Measurements from ENCODE around the gene CENPQ.

CENPQ gene

DNA sequence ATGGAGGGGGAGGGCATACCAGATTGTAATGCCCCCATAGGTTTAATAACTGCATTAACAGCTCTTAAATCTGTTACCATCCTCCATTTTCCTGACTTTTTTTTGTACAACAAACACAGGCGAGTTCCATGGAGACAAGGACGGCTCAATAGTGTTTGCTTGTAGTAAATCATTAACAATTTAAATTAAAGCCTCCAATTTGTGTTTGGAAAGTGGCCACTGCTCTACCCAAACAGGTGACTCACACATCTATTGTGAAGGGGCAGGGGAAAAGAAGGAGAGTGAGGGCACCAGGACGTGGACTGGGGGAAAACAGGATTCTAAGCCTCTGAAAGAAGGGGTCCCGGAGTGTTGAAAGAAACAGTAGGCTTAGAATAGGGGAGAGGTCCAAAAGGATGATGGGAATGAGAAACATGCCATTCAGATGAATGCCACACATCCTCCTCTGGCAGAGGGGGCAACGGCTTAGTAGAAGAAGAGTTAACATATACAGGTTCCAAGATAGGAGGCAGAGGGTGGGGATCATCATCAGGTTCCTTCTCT lies 43.5 kb downstream of the CENPQ start:
- DNase-seq, result no peak

DNA sequence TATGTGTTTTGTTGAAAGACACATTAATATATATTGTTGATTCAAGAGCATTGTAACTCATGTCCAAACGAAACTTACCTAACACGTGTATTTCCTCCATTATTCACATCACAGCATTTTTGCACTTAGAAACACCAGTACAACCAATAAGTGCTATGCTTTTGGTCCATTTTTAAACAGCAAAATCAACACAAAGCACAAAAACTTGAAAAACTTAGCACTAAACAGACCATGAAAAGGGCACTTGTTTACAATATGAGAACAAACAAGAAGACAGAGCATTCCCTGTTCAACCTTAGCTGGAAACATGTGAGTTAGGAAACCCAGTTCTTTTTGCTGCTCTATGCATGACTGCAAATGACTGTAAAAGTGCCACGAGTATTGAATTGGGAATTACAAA lies 46.2 kb downstream of the CENPQ start:
- no peak for DNase-seq

DNA sequence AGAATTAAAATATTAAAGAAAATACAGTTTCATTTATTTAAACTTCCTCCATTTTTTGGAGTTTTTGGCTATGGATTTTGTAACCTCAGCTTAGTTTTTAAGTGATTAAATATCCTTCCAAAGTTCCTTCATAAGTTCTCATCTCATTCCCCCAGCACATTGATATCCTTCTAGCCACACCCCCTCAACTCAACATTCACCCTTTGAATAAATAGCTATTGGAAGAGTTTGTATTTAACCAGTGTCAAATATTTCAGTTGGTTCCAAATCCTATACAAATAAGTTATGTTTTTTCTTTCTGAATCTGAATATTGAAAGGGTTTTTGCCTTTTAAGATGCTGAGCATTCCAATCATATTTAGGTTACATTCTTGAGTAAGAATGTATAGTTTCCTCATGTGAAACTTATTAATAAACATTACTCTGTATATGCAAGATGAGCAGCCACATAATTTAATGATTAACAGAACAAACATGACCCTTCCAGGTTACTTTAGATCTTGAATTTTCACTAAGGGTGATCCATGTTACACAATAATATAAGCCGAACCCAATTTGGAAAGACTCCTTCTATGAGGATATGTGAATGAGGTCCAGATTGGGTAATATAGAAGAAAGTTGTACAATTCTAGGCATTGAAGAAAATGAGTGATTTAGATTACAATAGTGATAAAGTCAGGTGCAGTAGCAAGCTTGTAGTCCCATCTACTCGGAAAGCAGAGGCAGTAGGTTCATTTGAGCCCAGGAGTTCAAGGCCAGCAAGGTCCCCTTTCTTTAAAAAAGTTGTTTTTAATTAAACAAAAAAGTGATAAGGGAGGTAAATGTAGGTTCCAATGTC lies 50.2 kb downstream of the CENPQ start:
- no peak for DNase-seq

DNA sequence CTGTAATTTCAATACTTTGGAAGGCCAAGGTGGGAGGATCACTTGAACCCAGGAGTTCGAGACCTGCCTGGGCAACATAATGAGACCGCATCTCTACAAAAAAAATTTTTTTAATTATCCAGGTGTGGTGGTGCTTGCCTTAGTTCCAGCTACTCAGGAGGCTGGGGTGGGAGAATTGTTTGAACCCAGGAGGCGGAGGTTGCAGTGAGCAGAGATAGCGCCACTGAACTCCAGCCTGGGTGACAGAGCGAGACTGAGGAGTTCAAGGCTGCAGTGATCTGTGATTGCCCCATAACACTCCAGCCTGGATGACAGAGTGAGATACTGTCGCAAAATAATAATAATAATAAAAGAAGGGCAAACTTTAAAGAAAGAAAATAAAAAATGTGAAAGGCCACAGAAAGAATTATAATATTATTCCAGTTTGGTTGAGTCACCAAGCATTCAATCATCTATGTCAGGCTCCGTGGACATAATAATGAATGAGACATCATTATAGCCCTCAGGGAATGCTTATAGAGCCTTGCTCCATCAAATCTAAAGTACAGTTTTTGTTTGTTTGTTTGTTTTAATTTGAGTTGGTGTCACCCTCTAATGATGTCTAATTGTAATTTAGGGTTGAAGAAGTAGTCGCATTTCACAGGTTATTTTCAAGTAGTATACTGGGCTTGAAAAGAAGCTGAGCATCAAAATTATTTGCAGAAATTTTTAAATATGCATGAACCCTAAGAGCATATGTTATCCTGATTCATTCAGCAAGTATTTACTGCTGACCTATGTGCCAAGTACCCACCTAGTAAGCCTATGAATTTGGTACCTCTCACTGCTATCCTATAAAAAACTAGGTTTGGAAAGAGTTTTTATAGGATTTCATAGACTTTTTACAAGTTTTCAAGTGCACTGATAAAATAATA lies 51.7 kb downstream of the CENPQ start:
- no peak for DNase-seq

DNA sequence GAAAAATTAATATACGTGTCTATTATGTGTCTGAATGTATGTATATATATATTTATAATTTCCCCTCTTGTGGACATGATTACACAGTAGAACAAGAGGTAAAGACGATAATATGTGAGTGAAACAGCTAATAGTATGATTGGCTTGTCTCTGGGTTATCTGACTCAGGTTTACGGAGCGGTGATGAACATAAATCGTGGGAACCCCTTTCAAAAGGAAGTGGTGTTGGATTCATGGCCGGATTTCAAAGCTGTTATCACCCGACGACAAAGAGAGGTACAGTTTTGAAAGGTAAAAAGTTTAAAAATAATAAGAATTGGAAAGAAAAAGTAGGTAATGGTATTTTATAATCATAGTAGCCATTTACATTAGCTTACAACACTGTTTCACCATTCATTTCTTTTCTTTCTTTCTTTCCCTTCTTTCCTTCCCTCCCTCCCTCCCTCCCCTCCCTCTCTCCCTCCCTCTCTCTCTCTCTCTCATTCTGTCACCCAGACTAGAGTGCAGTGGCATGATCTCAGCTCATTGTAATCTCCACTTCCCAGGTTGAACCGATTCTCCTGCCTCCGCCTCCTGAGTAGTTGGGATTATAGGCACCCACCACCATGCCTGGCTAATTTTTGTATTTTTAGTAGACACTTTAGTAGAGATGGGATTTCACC lies 52.4 kb downstream of the CENPQ start:
- no peak for DNase-seq

DNA sequence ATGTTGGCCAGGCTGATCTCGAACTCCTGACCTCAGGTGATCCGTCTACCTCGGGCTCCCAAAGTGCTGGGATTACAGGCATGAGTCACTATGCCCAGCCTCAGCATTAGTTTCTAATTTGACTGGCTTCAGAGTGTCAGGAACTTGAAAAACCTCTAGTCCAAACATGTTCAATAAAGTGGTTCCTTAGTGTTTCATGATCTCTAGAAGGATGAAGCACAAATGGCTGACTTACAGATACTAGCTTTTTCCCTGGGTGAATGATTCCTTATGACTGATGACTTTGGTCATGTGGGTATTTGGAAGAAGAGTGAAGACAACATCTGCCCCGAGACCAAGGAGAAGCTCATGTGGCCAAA lies 53.0 kb downstream of the CENPQ start:
- DNase-seq, result no peak

DNA sequence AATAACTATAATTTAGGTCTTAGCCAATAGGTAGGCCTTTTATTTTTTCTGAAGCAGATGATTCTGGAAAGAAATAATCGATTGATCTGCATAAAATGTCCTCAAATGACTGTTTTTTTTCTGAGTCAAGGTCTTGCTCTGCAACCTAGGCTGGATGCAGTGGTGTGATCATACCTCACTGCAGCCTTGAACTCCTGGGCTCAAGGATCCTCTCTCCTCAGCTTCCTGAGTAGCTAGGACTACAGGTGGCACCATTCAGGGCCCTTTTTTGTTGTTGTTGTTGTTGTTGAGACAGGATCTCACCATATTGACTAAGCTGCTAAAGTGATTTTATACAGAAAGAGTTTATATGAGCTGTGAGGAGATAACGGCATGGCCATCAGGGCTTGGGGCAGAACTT lies 54.7 kb downstream of the CENPQ start:
- no peak for DNase-seq

DNA sequence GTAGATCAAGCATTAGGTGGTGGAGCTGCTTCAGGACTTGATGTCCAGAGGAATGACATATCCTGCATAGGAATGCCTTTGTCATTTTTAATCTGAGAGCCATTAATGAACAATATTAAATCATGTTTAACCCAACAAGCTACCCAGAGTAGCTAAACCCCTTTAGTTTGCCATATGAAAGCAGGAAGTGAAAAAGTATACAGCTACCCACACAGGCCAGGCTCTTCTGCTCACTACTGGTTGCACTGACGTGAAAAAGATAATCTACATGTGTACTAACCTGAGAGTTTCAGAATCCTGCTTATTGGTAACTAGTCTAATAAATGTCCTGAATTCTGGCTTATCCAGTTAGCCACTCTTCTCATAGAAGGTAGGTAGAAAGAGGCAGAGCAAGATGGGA lies 56.5 kb downstream of the CENPQ start:
- no peak for DNase-seq

DNA sequence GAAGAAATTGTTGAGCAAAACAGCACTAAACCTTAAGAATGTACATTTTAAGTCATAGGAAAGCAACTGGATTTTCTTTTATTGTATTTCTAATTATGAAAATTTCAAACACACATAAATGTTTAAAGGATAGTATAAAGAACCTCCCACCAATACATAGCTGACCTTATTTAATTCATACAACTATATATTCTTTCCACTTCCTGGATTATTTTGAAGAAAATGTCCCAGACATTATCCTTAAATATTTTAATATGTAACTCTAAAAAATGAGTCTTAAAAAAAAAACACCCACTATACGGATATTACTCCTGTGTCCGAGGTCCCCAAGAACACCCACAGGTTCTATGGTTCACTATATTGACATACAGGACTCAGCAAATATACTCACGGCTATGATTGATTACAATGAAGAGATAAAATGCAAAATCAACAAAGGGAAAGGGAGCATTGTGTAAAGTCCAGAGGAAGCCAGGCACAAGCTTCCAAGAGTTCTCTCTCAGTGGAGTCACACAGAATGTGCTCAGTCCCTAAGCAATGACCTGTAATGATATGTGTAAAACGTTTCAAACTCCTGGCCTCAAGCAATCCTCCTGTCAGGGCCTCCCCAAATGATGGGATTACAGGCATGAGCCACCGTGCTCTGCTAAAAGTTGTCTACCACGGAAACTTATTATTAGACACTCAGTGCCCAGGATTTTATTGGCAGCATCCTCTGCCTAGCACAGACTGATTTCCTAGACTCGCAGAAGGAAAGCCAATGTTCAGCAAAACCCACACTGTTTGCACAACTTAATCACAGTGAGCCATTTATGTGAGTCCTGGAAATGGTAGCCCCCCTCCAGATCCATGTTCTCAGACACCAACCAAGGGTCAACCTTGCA lies 59.8 kb downstream of the CENPQ start:
- no peak for DNase-seq

DNA sequence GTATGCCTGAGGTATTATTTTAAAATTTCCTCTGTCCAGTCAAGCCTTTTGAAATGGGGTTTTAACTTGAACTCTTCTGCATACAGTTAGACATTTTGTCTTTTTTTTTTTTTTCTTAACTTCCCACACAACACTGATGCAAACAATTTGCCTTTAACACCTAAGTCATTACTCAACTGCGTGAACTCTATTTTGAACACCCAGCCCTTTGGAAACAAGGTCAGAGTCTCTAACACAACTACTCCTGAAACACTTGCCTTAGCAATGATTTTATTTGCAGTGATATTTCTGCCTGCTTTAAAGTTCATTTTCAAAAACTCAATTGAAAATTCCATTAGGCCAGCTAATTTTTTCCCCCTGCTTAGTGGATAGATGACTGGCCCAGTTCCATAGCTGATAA lies 60.7 kb downstream of the CENPQ start:
- no peak for DNase-seq

DNA sequence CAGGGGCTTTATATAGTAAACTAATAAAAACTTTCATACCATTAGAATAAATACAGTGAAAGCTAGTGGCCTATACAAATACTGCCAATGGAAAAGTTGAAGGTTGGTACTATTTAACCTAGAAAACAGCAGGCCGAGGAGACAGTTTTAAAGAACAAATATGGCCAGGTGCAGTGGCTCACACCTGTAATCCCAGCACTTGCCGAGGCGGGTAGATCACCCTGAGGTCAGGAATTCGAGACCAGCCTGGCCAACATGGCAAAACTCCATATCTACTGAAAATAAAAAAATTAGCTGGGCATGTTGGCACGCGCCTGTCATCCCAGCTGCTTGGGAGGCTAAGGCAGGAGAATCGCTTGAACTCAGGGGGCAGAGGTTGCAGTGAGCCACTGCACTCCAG lies 61.4 kb downstream of the CENPQ start:
- no peak for DNase-seq

DNA sequence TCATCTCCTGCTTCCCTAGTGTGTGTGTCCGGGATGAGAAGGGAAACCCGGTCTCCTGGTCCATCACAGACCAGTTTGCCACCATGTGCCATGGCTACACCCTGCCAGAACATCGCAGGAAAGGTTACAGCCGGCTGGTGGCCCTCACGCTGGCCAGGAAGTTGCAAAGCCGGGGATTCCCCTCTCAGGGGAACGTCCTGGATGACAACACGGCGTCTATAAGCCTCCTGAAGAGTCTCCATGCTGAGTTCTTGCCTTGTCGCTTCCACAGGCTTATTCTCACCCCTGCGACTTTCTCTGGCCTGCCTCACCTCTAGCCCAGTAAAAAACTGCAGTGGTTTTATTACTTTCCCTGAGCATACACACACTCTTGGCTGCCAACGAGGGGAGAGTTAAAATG lies 63.4 kb downstream of the CENPQ start:
- DNase-seq, result no peak

DNA sequence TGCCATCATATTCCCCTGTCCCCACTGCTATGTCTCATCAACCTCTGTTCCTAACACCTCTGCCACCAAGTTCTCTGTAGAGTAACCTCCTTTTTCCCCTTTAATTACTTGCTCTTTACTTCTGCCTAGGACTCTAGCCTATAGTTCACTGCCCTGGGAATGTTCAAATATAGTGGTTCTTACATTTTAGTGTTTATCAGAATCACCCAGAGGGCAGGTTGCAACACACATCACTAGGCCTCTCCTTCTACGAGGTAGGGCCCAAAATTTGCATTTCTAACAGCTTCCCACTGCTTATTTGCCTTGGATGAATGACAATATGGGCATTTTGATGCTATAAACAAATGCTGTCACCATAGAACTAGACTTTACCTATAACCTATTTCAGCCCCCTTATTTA lies 64.2 kb downstream of the CENPQ start:
- no peak for DNase-seq

DNA sequence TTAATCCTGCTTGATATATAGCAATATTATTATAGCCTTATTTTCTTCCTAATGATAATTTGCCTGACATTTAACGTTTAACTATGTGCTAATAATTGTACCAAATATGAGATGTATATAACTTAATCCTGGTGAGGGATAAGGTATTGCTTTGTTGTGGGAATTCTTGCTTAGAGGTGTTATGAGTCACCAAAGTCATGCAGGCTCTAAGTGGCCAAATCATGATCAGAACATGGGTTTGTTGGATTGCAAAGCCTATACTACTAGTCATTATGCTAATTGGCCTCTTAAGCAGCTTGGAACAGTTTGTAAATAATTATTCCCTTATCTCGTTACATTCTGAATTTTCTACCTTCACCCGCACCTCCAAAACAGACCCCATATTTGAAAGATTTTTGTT lies 65.4 kb downstream of the CENPQ start:
- no peak for DNase-seq

DNA sequence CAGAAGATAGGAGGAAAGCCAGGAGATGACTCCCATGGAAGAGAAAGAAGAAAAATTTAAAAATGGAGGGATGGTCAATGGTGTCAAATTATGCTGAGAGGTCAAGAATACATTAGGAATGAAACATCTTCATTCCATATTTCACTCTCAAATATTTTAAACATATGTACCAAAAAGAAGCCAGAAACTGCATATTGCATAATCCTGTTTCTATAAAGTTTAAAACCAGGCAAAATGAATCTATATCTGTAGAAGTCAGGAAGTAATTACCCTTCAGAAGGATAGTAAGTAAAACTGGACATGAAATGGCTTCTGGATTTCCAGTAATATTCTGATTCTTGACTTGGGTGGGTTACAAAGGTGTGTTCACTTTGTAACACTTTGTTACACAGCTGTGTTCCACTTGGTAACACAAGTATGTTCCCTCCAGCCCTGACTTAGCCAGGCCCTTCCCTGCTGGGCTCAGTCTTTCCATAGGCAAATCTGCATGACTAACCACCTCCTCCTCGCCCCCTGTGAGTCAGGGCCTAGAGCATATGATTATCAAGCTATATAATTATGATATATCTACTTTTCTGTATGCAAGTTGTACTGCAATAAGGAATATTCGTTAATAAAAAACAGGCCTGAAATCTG lies 67.1 kb downstream of the CENPQ start:
- DNase-seq, result no peak

DNA sequence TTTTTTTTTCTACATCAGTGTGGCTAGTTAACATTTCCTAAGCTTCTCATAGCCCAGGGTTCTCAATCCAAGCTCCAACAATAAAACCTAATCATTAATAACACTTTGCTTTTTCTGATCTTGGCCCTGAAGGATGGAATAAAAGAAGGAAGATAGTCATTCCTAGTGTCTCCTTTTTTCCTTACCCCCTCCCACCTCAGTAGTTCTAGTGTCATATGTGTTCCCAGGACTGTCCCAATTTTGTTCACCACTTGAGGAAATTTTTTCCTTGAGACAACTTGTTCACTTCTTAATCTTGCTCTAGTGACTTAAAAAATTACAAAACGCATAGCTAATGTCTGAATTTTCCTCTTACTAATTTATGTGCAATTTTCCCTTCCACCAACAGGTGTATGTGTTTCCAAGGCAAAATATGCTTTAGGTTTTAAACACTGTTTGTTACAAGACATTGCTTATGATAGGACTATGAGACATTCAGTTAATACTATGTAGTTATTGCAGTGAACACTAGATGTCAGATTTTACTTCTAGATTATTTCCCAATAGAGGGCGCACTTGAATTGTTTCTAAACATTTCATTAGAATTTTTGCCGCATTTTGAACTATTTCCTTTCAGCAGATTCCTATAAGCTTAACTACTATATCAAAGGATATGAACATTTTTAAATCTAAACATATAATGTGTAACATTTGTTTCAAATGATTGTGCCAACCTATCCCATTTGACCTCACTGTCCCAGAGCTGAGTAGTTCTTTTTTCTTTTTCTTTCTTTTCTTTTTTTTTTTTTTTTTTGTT lies 68.8 kb downstream of the CENPQ start:
- peak in 1 of 2 donors; percentile 78 for DNase-seq

DNA sequence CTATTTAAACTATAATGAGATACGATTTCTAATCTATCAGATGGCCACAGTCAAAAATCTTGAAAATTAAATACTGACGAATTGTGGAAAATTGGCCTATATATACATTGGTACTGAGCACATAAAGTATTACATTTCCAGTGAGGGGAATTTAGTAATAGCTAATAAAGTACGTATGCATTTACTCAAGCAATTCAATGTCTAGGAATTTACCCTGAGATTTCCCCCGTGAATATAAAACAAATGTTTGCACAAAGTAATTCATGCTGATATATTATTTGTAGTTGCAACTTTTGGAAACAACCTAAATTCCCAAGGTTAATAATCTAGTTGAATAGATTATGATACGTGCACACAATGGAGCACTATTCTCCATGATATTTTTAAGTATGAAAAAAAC lies 72.6 kb downstream of the CENPQ start:
- no peak for DNase-seq

DNA sequence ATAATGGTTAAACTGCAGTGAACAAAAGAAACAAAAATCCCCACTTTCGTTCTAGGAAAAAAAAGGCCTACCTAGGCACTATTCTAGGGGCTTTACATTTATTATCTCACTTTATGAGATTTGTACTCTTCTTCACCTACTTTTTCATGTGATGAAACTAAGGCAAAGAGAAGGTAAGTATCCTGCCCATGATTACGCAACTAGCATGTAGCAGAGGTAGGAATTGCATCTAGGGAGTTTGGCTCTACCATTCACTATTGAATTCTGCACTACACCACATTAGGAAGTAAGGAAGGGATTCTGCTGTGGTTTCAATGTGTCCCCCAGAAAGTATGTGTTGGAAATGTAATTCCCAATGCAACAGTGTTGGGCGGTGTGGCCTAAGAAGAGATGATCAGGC lies 75.9 kb downstream of the CENPQ start:
- DNase-seq, result no peak

DNA sequence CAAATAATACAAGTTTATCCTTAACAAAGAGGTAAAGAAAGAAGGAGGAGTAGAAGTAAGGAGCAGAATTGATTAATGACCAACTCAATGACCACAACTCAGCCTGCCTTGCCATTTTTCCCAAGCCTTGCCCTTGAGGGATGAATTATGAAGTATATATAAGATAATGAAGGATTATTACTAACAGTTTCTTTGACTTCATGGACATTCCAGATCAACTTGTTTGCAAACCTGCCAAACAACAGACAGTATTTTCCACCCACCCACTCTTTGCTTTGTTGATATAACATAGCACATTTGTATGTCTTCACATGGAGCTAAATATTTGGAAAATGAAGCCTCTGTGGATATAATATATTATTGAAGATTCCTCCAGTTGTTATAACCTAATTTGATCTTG lies 77.4 kb downstream of the CENPQ start:
- no peak for DNase-seq

DNA sequence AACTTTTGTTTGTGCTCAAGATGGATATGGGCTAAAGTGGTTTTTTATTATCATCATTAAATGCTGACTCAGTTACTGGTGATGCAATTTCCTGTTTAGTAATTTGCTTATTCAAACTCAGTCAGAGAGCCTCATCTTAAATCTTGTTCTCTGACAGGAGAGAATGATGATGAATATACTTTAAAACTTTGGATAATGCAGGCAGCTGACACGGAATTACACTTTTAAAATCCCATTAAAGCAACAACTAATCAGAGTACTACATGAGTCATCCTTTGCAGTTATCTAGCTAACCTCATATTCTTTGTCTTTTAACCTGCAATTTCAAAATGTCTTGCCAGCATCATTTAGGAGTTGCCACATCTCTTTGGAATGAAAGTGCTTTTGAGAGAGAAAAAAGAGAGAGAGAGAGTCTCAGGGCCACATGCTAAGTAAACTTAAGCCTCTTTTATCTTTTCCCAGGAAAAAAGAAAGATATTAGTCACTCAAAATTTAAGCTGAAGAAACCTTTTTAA lies 78.1 kb downstream of the CENPQ start:
- no peak for DNase-seq

DNA sequence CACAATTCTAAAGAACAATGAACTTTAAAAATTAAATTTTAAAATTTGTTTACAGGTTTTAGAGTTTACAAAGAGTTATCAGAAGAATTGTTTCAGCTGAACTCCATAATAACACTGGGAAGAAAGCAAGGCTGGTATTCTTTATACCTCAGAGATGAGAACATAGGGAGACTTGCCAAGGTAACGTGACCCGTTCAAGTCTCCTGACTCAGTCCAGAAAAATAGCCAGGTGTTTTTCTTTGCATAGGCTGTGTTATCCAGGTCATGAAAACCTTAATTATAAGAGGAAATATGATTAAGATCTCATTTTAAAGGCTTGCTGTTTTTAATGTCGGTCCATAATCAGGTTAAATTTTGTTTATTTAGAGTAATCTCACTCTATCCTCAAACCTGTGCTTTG lies 78.8 kb downstream of the CENPQ start:
- no peak for DNase-seq

Data from hippocampal formation (tissue), 2 donors.